Activated CD8-positive, alpha-beta T cell treated with anti-CD3 and anti-CD28 coated beads for 36 hours (primary cell): Measurements from ENCODE around the gene MYH15. TPM values are rescaled to one million over a fixed set of nuclear protein-coding genes. Genes with fewer than 3 reads are reported as not detected.

Experiments
- ATAC-seq: fragments of 200-7000 bp; cut with Tn5 transposase; one replicate; pipeline ENCODE4 v1.10.0; 2021; ENCODE audit warnings: mild to moderate bottlenecking, moderate library complexity
- CTCF ChIA-PET: fragments of 350-600 bp; sonication (Branson Sonifier 250); formaldehyde crosslinking; loops from one replicate; lab custom pipeline; 2021; ENCODE audit warnings: antibody characterized with exemption; lab: Charles Lee
- POLR2A ChIA-PET: fragments of 350-600 bp; sonication (Branson Sonifier 250); formaldehyde crosslinking; loops from one replicate; lab custom pipeline; 2021; ENCODE audit warnings: antibody characterized with exemption; lab: Charles Lee
- DNase-seq: peaks from one replicate; pipeline ENCODE4 v3.0.0-alpha.2; 2020
- H3K27ac Mint-ChIP-seq: one replicate; pipeline ENCODE4 v1.8.0; 2021; ENCODE audit warnings: mild to moderate bottlenecking, mixed read lengths
- H3K27me3 Mint-ChIP-seq: one replicate; pipeline ENCODE4 v1.8.0; 2021; ENCODE audit warnings: mixed read lengths
- H3K36me3 Mint-ChIP-seq: one replicate; pipeline ENCODE4 v1.8.0; 2021; ENCODE audit warnings: low read depth, mixed read lengths
- H3K4me1 Mint-ChIP-seq: one replicate; pipeline ENCODE4 v1.8.0; 2021; ENCODE audit warnings: low read depth, mixed read lengths
- H3K4me3 Mint-ChIP-seq: one replicate; pipeline ENCODE4 v1.8.0; 2021; ENCODE audit warnings: mild to moderate bottlenecking, moderate library complexity, mixed read lengths
- H3K9me3 Mint-ChIP-seq: one replicate; pipeline ENCODE4 v1.8.0; 2021; ENCODE audit warnings: mixed read lengths
- intact Hi-C: fragments of 100-400 bp; cut with micrococcal nuclease; formaldehyde crosslinking; loops from one replicate; pipeline ENCODE4 v1.10.0; 2022
- total RNA-seq, 2 experiments: library from RNA; stranded (reverse); gene quantifications; one replicate each; pipeline ENCODE4 v1.2.3, GENCODE V29; 2021
- TF ChIP-seq, protein P1 (sequence below): fragments of 200-600 bp; IDR thresholded peaks from one replicate; pipeline ENCODE4 v1.8.0; 2022; ENCODE audit warnings: antibody characterized with exemption, mild to moderate bottlenecking

MYH15 gene
- total RNA-seq, 2 experiments from 2014 or later = 0.07 to 0.09 TPM

DNA sequence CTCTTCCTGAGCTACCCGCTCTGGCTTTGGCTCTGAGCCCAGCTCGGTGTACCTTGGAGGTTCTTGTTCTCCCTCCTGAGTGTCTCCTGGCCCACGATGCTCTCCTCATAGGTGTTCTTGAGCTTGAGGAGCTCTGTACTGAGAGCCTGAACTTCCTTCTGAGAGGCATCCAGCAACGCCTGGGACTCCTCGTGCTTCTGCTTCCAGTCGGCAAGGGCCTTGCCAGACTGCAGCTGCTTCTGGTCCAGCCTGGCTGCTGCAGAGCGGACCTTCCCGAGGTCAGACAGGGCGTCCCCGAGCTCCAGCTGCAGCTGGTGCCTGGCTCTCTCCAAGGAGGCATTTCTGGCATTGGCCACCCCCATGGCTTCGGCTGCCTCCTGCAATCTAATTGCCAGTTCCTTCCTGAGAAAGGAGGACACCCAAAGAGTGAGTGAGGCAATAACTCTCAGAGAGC lies 99.8 kb downstream of the MYH15 start:
- no peak overlapping the region for H3K27ac Mint-ChIP-seq
- CTCF ChIA-PET = interaction anchor here (1.2 kb wide), 1 partner anchor 67 kb away, joined by 5 read pairs; no protein-coding TSS in a partner anchor
- intact Hi-C loops = no loop called here

GRCh38 chr3:108409800-108410178 lies 100.6 kb downstream of the MYH15 start:
- intact Hi-C loops = loop anchor here (10.0 kb wide), 1 partner anchor 255 kb away; no protein-coding TSS in a partner anchor
- Mint-ChIP-seq H3K4me1 (peaks cover 2% of the 10 kb centered on the region), H3K4me3 (no peak overlapping the region), H3K9me3 (no peaks in the 10 kb centered on the region), H3K27me3 (no peaks in the 10 kb centered on the region), H3K27ac (no peak overlapping the region), H3K36me3 (no peaks in the 10 kb centered on the region)
- TF ChIP-seq, protein P1, sequence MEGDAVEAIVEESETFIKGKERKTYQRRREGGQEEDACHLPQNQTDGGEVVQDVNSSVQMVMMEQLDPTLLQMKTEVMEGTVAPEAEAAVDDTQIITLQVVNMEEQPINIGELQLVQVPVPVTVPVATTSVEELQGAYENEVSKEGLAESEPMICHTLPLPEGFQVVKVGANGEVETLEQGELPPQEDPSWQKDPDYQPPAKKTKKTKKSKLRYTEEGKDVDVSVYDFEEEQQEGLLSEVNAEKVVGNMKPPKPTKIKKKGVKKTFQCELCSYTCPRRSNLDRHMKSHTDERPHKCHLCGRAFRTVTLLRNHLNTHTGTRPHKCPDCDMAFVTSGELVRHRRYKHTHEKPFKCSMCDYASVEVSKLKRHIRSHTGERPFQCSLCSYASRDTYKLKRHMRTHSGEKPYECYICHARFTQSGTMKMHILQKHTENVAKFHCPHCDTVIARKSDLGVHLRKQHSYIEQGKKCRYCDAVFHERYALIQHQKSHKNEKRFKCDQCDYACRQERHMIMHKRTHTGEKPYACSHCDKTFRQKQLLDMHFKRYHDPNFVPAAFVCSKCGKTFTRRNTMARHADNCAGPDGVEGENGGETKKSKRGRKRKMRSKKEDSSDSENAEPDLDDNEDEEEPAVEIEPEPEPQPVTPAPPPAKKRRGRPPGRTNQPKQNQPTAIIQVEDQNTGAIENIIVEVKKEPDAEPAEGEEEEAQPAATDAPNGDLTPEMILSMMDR = no peak
- ChIA-PET POLR2A (interaction anchor here (0.8 kb wide), 1 partner anchor 209 kb away, joined by 3 read pairs; no protein-coding TSS in a partner anchor), CTCF (interaction anchor here (1.4 kb wide), 2 partner anchors 22 to 482 kb away, joined by 3 to 5 read pairs; no protein-coding TSS in a partner anchor)
- DNase-seq = no peak
- ATAC-seq = no peak

More for the DNA sequence above, 99.8 kb downstream of the MYH15 start:
- no peaks in the 10 kb centered on the region for H3K9me3 Mint-ChIP-seq
- POLR2A ChIA-PET = interaction anchor here (1.1 kb wide), 1 partner anchor 67 kb away, joined by 3 read pairs; no protein-coding TSS in a partner anchor
- TF ChIP-seq, protein P1 = no peak
- no peak overlapping the region for H3K4me3 Mint-ChIP-seq
- peaks cover 3% of the 10 kb centered on the region for H3K4me1 Mint-ChIP-seq
- ATAC-seq (no peak), DNase-seq (no peak)
- H3K27me3 Mint-ChIP-seq = no peaks in the 10 kb centered on the region
- no peaks in the 10 kb centered on the region for H3K36me3 Mint-ChIP-seq

- H3K27ac Mint-ChIP-seq = no peak overlapping the region
- POLR2A ChIA-PET = interaction anchor here (0.8 to 0.9 kb wide), 3 partner anchors 29 to 208 kb away, joined by 3 read pairs; no protein-coding TSS in a partner anchor
- peaks cover 2% of the 10 kb centered on the region for H3K4me1 Mint-ChIP-seq
- CTCF ChIA-PET = interaction anchor here (1.4 kb wide), 2 partner anchors 21 to 482 kb away, joined by 3 to 5 read pairs; no protein-coding TSS in a partner anchor
- no peaks in the 10 kb centered on the region for H3K9me3 Mint-ChIP-seq
- H3K27me3 Mint-ChIP-seq = no peaks in the 10 kb centered on the region
- ATAC-seq = no peak
- TF ChIP-seq, protein P1 = no peak
- H3K36me3 Mint-ChIP-seq = no peaks in the 10 kb centered on the region
- intact Hi-C loops = loop anchor here (10.0 kb wide), 1 partner anchor 254 kb away; no protein-coding TSS in a partner anchor
- H3K4me3 Mint-ChIP-seq = no peak overlapping the region
- no peak for DNase-seq
Measured at GRCh38 chr3:108408883-108409799, 101.3 kb downstream of the MYH15 start.

DNA sequence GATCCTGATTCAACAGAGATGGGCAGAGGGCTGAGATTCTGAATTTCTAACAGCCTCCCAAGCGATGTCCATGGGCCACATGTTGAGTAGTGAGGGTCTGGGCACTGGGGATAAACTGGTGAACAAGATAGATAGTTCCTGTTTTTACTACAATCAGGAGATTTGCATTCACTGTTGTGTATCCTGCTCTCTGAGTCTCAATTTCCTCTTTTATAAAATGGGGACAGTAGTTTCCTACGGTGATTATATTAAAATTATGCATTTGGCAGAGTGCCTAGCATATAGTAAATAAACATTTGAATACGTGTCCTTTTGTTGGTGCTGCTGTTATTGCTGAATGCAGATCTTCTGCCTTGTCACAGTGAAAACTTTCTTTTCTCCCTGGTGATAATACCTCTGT lies 102.5 kb downstream of the MYH15 start:
- DNase-seq = no peak
- CTCF ChIA-PET = interaction anchor here (1.2 to 3.7 kb wide), 4 partner anchors 10 to 480 kb away, joined by 3 to 26 read pairs (median 4); no protein-coding TSS in a partner anchor
- intact Hi-C loops = loop anchor here (10.0 kb wide), 1 partner anchor 253 kb away; no protein-coding TSS in a partner anchor

More for the DNA sequence above, 102.5 kb downstream of the MYH15 start:
- Mint-ChIP-seq H3K9me3 (no peaks in the 10 kb centered on the region), H3K36me3 (no peaks in the 10 kb centered on the region), H3K27me3 (no peaks in the 10 kb centered on the region), H3K27ac (no peak overlapping the region), H3K4me3 (no peak overlapping the region), H3K4me1 (peaks cover under 1% of the 10 kb centered on the region)
- no peak for ATAC-seq
- TF ChIP-seq, protein P1 = no peak
- POLR2A ChIA-PET = interaction anchor here (0.6 to 0.9 kb wide), 2 partner anchors 30 to 472 kb away, joined by 3 read pairs; no protein-coding TSS in a partner anchor
